Gastrocnemius medialis (tissue), 4 donors: ENCODE results near the gene BCL2. TPM values are rescaled to one million over a fixed set of nuclear protein-coding genes. Genes with fewer than 3 reads are reported as not detected.

ENCODE experiments used
- ATAC-seq, 2 donors: fragments of 150-250 bp; one replicate each; pipeline ENCODE4 v1.9.1; 2016
- DNase-seq, 2 donors: peaks; one replicate each; pipeline ENCODE4 v3.0.0-alpha.2; 2019
- H3K27ac ChIP-seq, 4 donors: fragments of 200-600 bp; sonication (generic); 1 replicate in 1 of 4; 2 replicates in 3 of 4; pipeline ENCODE4 v1.5.1; 2016 to 2018; ENCODE audit warnings: mild to moderate bottlenecking in 2 of 4, moderate library complexity in 1 of 4
- H3K27me3 ChIP-seq, 3 donors: fragments of 200-600 bp; sonication (generic) in 2 of 3; 1 replicate in 1 of 3; 2 replicates in 2 of 3; pipeline versions ENCODE4 v1.5.1 to v1.6.0; 2016 to 2019; ENCODE audit warnings: mild to moderate bottlenecking in 1 of 3, moderate library complexity in 1 of 3
- H3K36me3 ChIP-seq, 2 donors: fragments of 200-600 bp; sonication (generic) in 1 of 2; one replicate each; pipeline ENCODE4 v1.5.1; 2017 to 2018
- H3K4me1 ChIP-seq, 2 donors: fragments of 200-600 bp; sonication (generic) in 1 of 2; one replicate each; pipeline ENCODE4 v1.5.1; 2016 to 2017; ENCODE audit warnings: mild to moderate bottlenecking in 2 of 2
- H3K4me3 ChIP-seq, 4 donors: fragments of 200-600 bp; sonication (generic) in 3 of 4; 1 replicate in 1 of 4; 2 replicates in 3 of 4; pipeline ENCODE4 v1.5.1; 2016 to 2019; ENCODE audit warnings: mild to moderate bottlenecking in 2 of 4
- H3K9me3 ChIP-seq, 3 donors: fragments of 200-600 bp; sonication (generic) in 2 of 3; 1 replicate in 1 of 3; 2 replicates in 2 of 3; pipeline ENCODE4 v1.5.1; 2016 to 2019
- CTCF ChIP-seq, 5 experiments: fragments of 450-650 bp in 3 of 5; fragments of 200-600 bp in 2 of 5; sonication (generic) in 2 of 5; IDR thresholded peaks in 4 of 5; conservative IDR thresholded peaks in 1 of 5; 1 replicate in 4 of 5; 2 replicates in 1 of 5; pipeline ENCODE4 v1.5.1; 2016 to 2019; ENCODE audit warnings: antibody characterized with exemption in 5 of 5, mild to moderate bottlenecking in 3 of 5, moderate library complexity in 3 of 5
- POLR2A ChIP-seq, 2 donors: fragments of 450-650 bp; IDR thresholded peaks; one replicate each; pipeline ENCODE4 v1.6.1; 2017; ENCODE audit warnings: antibody characterized with exemption in 2 of 2, mild to moderate bottlenecking in 2 of 2, moderate library complexity in 2 of 2
- in situ Hi-C, 4 donors: fragments of 200-750 bp; cut with MboI; loops; one replicate each; pipeline versions ENCODE4 v1.15.0 to v1.8.0; 2017; ENCODE audit warnings: low sequenced_read_pairs in 4 of 4
- intact Hi-C: fragments of 100-400 bp; cut with DNase I; formaldehyde crosslinking; loops from one replicate; pipeline ENCODE4 v1.15.1; 2023; ENCODE audit warnings: low total_unique reads
- total RNA-seq, 4 donors: library from RNA; depleted of rRNA; stranded (reverse); fragments of >200 nt; gene quantifications; one replicate each; pipeline versions ENCODE4 v1.1.0 to v1.2.3, GENCODE V29; 2016

Gene BCL2
- total RNA-seq, 4 donors from 2014 or later, result 6.2 to 20.4 (median 13.7) TPM

DNA sequence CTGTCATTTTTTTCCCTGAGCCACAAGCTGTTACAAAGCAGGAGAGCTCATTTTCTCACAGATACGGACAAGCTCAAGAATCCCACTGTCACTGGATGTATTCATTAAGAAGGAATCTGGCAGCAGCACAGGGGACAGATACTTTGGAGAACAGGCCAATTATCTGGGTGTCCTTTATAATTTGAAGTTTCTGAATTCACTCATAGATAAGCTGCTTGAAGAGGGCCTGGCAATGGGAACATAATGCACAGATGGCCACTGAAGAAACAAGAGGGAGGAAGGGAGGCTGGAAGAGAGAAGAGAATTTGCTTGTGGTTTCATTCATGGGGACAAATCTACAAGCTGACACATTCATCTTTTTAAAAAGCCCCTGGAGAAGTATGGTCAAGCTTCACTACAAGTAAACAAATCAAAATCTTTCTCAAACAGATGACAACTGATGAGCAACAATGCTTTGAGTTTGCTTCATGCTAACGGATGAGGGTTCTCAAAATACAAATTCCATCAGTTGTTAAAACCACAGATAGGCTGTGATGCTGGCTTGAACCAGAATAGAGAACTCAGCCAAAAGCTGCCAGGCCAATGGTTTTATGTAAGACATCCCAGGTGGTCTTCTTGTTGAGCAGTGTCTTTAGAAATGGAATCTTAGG, 11.9 kb downstream of the BCL2 start:
- no peak overlapping the region for H3K4me3 ChIP-seq
- no peaks in the 10 kb centered on the region for H3K36me3 ChIP-seq
- in situ Hi-C loops, result no loop called here
- H3K27ac ChIP-seq, result no peak overlapping the region
- intact Hi-C loops, result no loop called here
- TF ChIP-seq POLR2A (IDR thresholded peaks at IDR 0.05) (no peak), CTCF (IDR thresholded peaks at IDR 0.05 in 4 of 5, conservative IDR thresholded peaks at IDR 0.05 in 1 of 5) (no peak)
- peaks cover 16 to 23% of the 10 kb centered on the region in 2 donors for H3K4me1 ChIP-seq
- DNase-seq (no peak), ATAC-seq (no peak)
- no peaks in the 10 kb centered on the region for H3K9me3 ChIP-seq
- no peaks in the 10 kb centered on the region for H3K27me3 ChIP-seq

DNA sequence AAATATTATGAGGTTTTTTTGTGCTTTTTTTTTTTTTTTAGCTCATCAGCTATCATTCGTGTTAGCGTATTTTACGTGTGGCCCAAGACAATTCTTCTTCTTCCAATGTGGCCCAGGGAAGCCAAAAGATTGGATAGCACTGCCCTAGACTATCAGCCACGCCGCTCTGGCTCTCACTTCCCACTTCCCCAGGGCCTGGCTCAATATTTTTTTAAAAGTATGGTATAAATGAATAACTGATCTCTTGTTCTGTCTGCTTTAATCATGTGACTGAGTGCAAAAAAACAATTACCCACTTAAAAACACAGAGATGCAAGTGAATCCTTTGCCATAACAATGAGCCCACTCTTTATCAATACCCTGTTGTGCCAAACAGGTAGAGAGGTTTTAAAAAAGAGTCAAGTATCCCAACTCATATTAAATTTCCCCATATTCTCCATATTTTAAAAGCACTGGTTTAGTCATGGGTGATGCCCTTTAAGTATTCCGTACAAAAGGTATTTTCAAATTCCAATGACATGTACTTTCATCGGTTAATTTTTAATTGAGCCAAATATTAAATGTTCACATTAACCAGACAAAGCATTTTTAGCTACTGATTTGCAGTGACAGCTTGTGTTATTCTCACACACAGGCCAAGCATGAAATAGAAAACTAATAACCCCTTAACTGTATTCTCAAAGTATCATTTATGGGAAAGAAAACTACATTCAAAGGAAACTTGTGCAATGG, 12.6 kb downstream of the BCL2 start:
- Histone ChIP-seq H3K4me3 (no peak overlapping the region), H3K36me3 (no peaks in the 10 kb centered on the region), H3K27me3 (no peaks in the 10 kb centered on the region), H3K4me1 (peaks cover 17 to 22% of the 10 kb centered on the region in 2 donors), H3K27ac (no peak overlapping the region), H3K9me3 (no peaks in the 10 kb centered on the region)
- no peak for TF ChIP-seq CTCF (IDR thresholded peaks at IDR 0.05 in 4 of 5, conservative IDR thresholded peaks at IDR 0.05 in 1 of 5)
- TF ChIP-seq POLR2A (IDR thresholded peaks at IDR 0.05), result no peak
- ATAC-seq, result no peak
- intact Hi-C loops (no loop called here), in situ Hi-C loops (no loop called here)
- no peak for DNase-seq

- Histone ChIP-seq H3K36me3 (no peaks in the 10 kb centered on the region), H3K27ac (no peak overlapping the region), H3K9me3 (no peaks in the 10 kb centered on the region), H3K4me1 (peaks cover 12 to 26% of the 10 kb centered on the region in 2 donors), H3K4me3 (no peak overlapping the region), H3K27me3 (no peaks in the 10 kb centered on the region)
- in situ Hi-C loops (no loop called here), intact Hi-C loops (no loop called here)
- TF ChIP-seq CTCF (IDR thresholded peaks at IDR 0.05 in 4 of 5, conservative IDR thresholded peaks at IDR 0.05 in 1 of 5), result no peak
- TF ChIP-seq POLR2A (IDR thresholded peaks at IDR 0.05), result no peak
- DNase-seq (no peak), ATAC-seq (no peak)
Observed at GRCh38 chr18:63306249-63306648, 13.3 kb downstream of the BCL2 start.

DNA sequence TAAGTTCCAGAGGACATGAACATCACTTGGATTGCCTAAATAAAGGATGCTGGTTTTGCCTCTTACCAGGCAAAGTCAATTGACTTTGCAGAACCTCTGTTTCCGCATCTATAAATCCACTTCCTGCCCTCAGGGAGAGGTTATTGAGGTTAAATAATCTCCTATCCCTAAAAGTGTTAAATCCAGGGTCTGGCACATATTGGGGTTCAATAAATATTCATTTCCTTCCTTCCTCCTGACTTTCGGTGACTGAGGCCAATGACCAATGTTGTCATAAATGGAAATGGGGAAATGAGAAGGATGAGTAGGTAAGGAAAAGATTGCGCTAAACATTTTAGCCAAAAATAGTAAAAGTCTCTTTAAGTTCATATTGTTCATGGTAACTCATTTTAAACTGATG, 16.0 kb downstream of the BCL2 start:
- intact Hi-C loops, result no loop called here
- H3K4me3 ChIP-seq, result no peak overlapping the region
- no peak overlapping the region for H3K27ac ChIP-seq
- ATAC-seq (no peak), DNase-seq (no peak)
- in situ Hi-C loops, result no loop called here
- H3K27me3 ChIP-seq, result no peaks in the 10 kb centered on the region
- H3K36me3 ChIP-seq, result no peaks in the 10 kb centered on the region
- no peak for TF ChIP-seq POLR2A (IDR thresholded peaks at IDR 0.05)
- TF ChIP-seq CTCF (IDR thresholded peaks at IDR 0.05 in 4 of 5, conservative IDR thresholded peaks at IDR 0.05 in 1 of 5), result no peak
- no peaks in the 10 kb centered on the region for H3K9me3 ChIP-seq
- peaks cover 12 to 26% of the 10 kb centered on the region in 2 donors for H3K4me1 ChIP-seq
